HCT116 (cell line): ENCODE data around the gene TMEM51. TPM values are rescaled to one million over a fixed set of nuclear protein-coding genes. Genes with fewer than 3 reads are reported as not detected.

Source experiments
- ATAC-seq: fragments of 200-7000 bp; cut with Tn5 transposase; 2 replicates; pipeline ENCODE4 v1.9.1; 2020; ENCODE audit warnings: mild to moderate bottlenecking, moderate library complexity
- BruUV-seq: library from RNA; stranded (reverse); fragments of 400-500 nt; replicated peaks from 2 replicates; lab custom pipeline; 2021; lab: Mats Ljungman, UMichigan
- CTCF ChIA-PET: fragments of 300-600 bp; sonication (Branson Sonifier 250); formaldehyde crosslinking; loops from one replicate; lab custom pipeline; 2021; ENCODE audit warnings: antibody characterized with exemption; lab: Charles Lee
- POLR2A ChIA-PET: fragments of 300-600, 350-600 bp; sonication (Branson Sonifier 250); formaldehyde crosslinking; loops from one replicate; lab custom pipeline; 2021; ENCODE audit warnings: antibody characterized with exemption; lab: Charles Lee
- RAD21 ChIA-PET, 2 experiments: fragments of 300-600 bp; sonication (Branson Sonifier 250); formaldehyde crosslinking; loops; one replicate each; lab custom pipeline; 2023; ENCODE audit warnings: low total read pairs in 2 of 2; ENCODE audit not compliant: uncharacterized antibody in 2 of 2, unreplicated experiment in 2 of 2, low non-redundant PET in 1 of 2; lab: Charles Lee
- DNase-seq: peaks from one replicate; pipeline ENCODE4 v3.0.0-alpha.2; 2010; ENCODE audit warnings: low read depth, low spot score
- H2AFZ ChIP-seq: fragments of 200-600 bp; shearing (Covaris generic), sonication (generic); 2 replicates; pipeline ENCODE4 v1.6.1; 2017; ENCODE audit warnings: low read depth, mixed run types, mixed read lengths, antibody characterized with exemption, low read length; ENCODE audit not compliant: poor library complexity, severe bottlenecking
- H3K27ac ChIP-seq: 2 replicates; pipeline ENCODE4 v1.5.1; 2012; ENCODE audit warnings: low read depth, low read length
- H3K27me3 ChIP-seq: fragments of 200-600 bp; sonication (generic); 2 replicates; pipeline ENCODE4 v1.6.1; 2016; ENCODE audit warnings: mixed run types, low read length, mixed read lengths; ENCODE audit not compliant: insufficient read depth
- H3K36me3 ChIP-seq, 2 experiments: fragments of 200-500 bp in 1 of 2; fragments of 200-600 bp in 1 of 2; sonication (Bioruptor generic) in 1 of 2; sonication (generic) in 1 of 2; 2 replicates each; pipeline versions ENCODE4 v1.5.1 to v1.6.1; 2014 to 2016; ENCODE audit warnings: low read length in 2 of 2, inconsistent platforms in 1 of 2, mixed read lengths in 1 of 2, mixed run types in 1 of 2; ENCODE audit not compliant: insufficient read depth in 2 of 2, control insufficient read depth in 1 of 2
- H3K4me1 ChIP-seq, 2 experiments: fragments of 200-600 bp in 1 of 2; sonication (generic) in 1 of 2; 2 replicates each; pipeline versions ENCODE4 v1.5.1 to v1.6.1; 2012 to 2017; ENCODE audit warnings: low read length in 2 of 2, inconsistent platforms in 1 of 2, mild to moderate bottlenecking in 1 of 2, mixed read lengths in 1 of 2, mixed run types in 1 of 2, moderate library complexity in 1 of 2; ENCODE audit not compliant: insufficient read depth in 2 of 2, control insufficient read depth in 1 of 2
- H3K4me2 ChIP-seq: fragments of 200-600 bp; sonication (generic); 2 replicates; pipeline ENCODE4 v1.6.1; 2017; ENCODE audit warnings: mixed run types, low read length, mixed read lengths
- H3K4me3 ChIP-seq, 2 experiments: fragments of 200-600 bp in 1 of 2; sonication (generic) in 1 of 2; replicated peaks in 1 of 2; 2 replicates each; pipeline ENCODE4 v1.5.1; 2011 to 2016; ENCODE audit warnings: low read length in 2 of 2, control low read depth in 1 of 2, low read depth in 1 of 2, mild to moderate bottlenecking in 1 of 2, mixed read lengths in 1 of 2, mixed run types in 1 of 2
- H3K79me2 ChIP-seq: fragments of 200-600 bp; sonication (generic); 2 replicates; pipeline ENCODE4 v1.6.1; 2017; ENCODE audit warnings: mild to moderate bottlenecking, mixed run types, low read length, moderate library complexity, mixed read lengths; ENCODE audit not compliant: insufficient read depth
- H3K9ac ChIP-seq: fragments of 200-600 bp; sonication (generic); 2 replicates; pipeline ENCODE4 v1.6.1; 2016; ENCODE audit warnings: low read length, mixed read lengths
- H3K9me2 ChIP-seq: fragments of 200-600 bp; sonication (generic), shearing (Covaris generic); 2 replicates; pipeline ENCODE4 v1.6.1; 2017; ENCODE audit warnings: mixed run types, mild to moderate bottlenecking, moderate library complexity; ENCODE audit not compliant: insufficient read depth
- H3K9me3 ChIP-seq, 2 experiments: fragments of 200-500 bp in 1 of 2; fragments of 200-600 bp in 1 of 2; sonication (Bioruptor generic) in 1 of 2; sonication (generic) in 1 of 2; 2 replicates each; pipeline ENCODE4 v1.6.1; 2014 to 2017; ENCODE audit warnings: low read length in 2 of 2, mixed read lengths in 2 of 2, inconsistent platforms in 1 of 2, low read depth in 1 of 2, mild to moderate bottlenecking in 1 of 2, mixed run types in 1 of 2, moderate library complexity in 1 of 2; ENCODE audit not compliant: control insufficient read depth in 1 of 2, insufficient read depth in 1 of 2
- H4K20me1 ChIP-seq: fragments of 200-600 bp; sonication (generic), shearing (Covaris generic); 2 replicates; pipeline ENCODE4 v1.6.1; 2017; ENCODE audit warnings: mixed run types, mild to moderate bottlenecking, moderate library complexity; ENCODE audit not compliant: insufficient read depth
- CEBPB ChIP-seq: IDR thresholded peaks from 2 replicates; pipeline ENCODE4 v1.6.1; 2012; ENCODE audit warnings: low read depth
- ELF1 ChIP-seq: IDR thresholded peaks from 2 replicates; pipeline ENCODE4 v1.6.1; 2012; ENCODE audit warnings: low read depth, borderline replicate concordance
- EZH2phosphoT487 ChIP-seq: fragments of 200-600 bp; IDR thresholded peaks from 2 replicates; pipeline ENCODE4 v1.6.1; 2018; ENCODE audit warnings: antibody characterized with exemption, borderline replicate concordance
- MAX ChIP-seq: IDR thresholded peaks from 2 replicates; pipeline ENCODE4 v1.6.1; 2012
- POLR2A ChIP-seq: IDR thresholded peaks from 2 replicates; pipeline ENCODE4 v1.7.0; 2011; ENCODE audit warnings: borderline replicate concordance; ENCODE audit not compliant: insufficient read depth, insufficient read length; ENCODE audit errors: extremely low read depth
- POLR2AphosphoS5 ChIP-seq: IDR thresholded peaks from 2 replicates; pipeline ENCODE4 v1.6.1; 2011; ENCODE audit warnings: mild to moderate bottlenecking, low read depth, low read length, moderate library complexity
- TCF7L2 ChIP-seq: IDR thresholded peaks from 2 replicates; pipeline ENCODE4 v1.7.0; 2011; ENCODE audit warnings: borderline replicate concordance, inconsistent platforms; ENCODE audit not compliant: insufficient read depth, insufficient read length; ENCODE audit errors: extremely low read depth
- ZNF274 ChIP-seq: fragments of 200-500 bp; sonication (Bioruptor generic); IDR thresholded peaks from 2 replicates; pipeline ENCODE4 v1.6.1; 2014; ENCODE audit warnings: mild to moderate bottlenecking, low read depth, low read length, inconsistent platforms
- intact Hi-C: fragments of 100-400 bp; cut with micrococcal nuclease; formaldehyde crosslinking; loops from 2 replicates; pipeline ENCODE4 v1.10.0; 2022
- total RNA-seq: library from RNA; stranded (reverse); gene quantifications from one replicate; pipeline ENCODE4 v1.2.1, GENCODE V29; 2021; ENCODE audit not compliant: unreplicated experiment

The TMEM51 gene
- total RNA-seq, 1 experiment from 2014 or later: 16.6 TPM

- POLR2A ChIA-PET: no interaction called here
- Histone ChIP-seq H3K9ac (peak overlapping the region; percentile 19; the same call in 1 of the 2 replicates), H3K79me2 (no peaks in the 10 kb centered on the region; the same call in 1 of the 2 replicates), H3K4me2 (peak overlapping the region; percentile 49), H3K27me3 (no peaks in the 10 kb centered on the region), H3K27ac (no peak overlapping the region), H2AFZ (peak overlapping the region; percentile 80), H4K20me1 (no peaks in the 10 kb centered on the region), H3K36me3 (no peaks in the 10 kb centered on the region), H3K4me1 (peaks cover 0 to 18% of the 10 kb centered on the region in 2 experiments; a peak in 2 of 4 replicates), H3K4me3 (peak overlapping the region; percentile 36 to 37), H3K9me2 (no peaks in the 10 kb centered on the region), H3K9me3 (no peaks in the 10 kb centered on the region)
- no TSS peak for BruUV-seq
- TF ChIP-seq ELF1 (peak; percentile 56; the same call in 1 of the 2 replicates), MAX (peak; percentile 67), POLR2AphosphoS5 (peak; percentile 62), ZNF274 (no peak), POLR2A (peak; percentile 59)
- intact Hi-C loops: no loop called here
- peak; percentile 98 for ATAC-seq
- RAD21 ChIA-PET: no interaction called here
- CTCF ChIA-PET: no interaction called here
- DNase-seq: peak; percentile 71
Measured at GRCh38 chr1:15236321-15236721, 82.8 kb downstream of the TMEM51 start.

- CTCF ChIA-PET: no interaction called here
- Histone ChIP-seq H3K27ac (no peak overlapping the region), H3K4me1 (peaks cover 0 to 18% of the 10 kb centered on the region in 2 experiments; a peak in 2 of 4 replicates), H3K9ac (peak overlapping the region; percentile 19; the same call in 1 of the 2 replicates), H3K79me2 (no peaks in the 10 kb centered on the region; the same call in 1 of the 2 replicates), H3K9me3 (no peaks in the 10 kb centered on the region), H2AFZ (peak overlapping the region; percentile 80), H3K9me2 (no peaks in the 10 kb centered on the region), H3K4me3 (peak overlapping the region; percentile 36 to 37), H3K36me3 (no peaks in the 10 kb centered on the region), H3K27me3 (no peaks in the 10 kb centered on the region), H4K20me1 (no peaks in the 10 kb centered on the region), H3K4me2 (peak overlapping the region; percentile 49)
- TF ChIP-seq TCF7L2 (no peak), MAX (0 out of 2 replicates have a peak, but pooled peaks have one; percentile 4), POLR2A (no peak), EZH2phosphoT487 (no peak), CEBPB (no peak)
- BruUV-seq: TSS peak; percentile 72
- no peak for DNase-seq
- RAD21 ChIA-PET: no interaction called here
- intact Hi-C loops: no loop called here
- ATAC-seq: peak; percentile 7; the same call in 1 of the 2 replicates
- POLR2A ChIA-PET: no interaction called here
Measured at GRCh38 chr1:15236746-15237145, 83.2 kb downstream of the TMEM51 start.
